K562 (cell line): ENCODE results near the gene ZNF121. TPM values are rescaled to one million over a fixed set of nuclear protein-coding genes. Genes with fewer than 3 reads are reported as not detected.

ENCODE experiments used
- ETV1 ChIP-seq: fragments of 450-650 bp; conservative IDR thresholded peaks from 2 replicates; pipeline ENCODE4 v1.6.1; 2016; ENCODE audit warnings: missing genetic modification characterization, control low read depth, low read depth, missing compliant biosample characterization
- GTF2E2 ChIP-seq: fragments of 200-800 bp; sonication (Bioruptor generic); IDR thresholded peaks from 2 replicates; pipeline ENCODE4 v1.6.1; 2016; ENCODE audit warnings: missing genetic modification characterization, missing compliant biosample characterization
- SMAD4 ChIP-seq: fragments of 250-450 bp; sonication (Bioruptor Pico); conservative IDR thresholded peaks from 2 replicates; pipeline ENCODE4 v1.8.0; 2021; ENCODE audit warnings: inconsistent platforms, mild to moderate bottlenecking, moderate library complexity
- SPI1 ChIP-seq: IDR thresholded peaks from 2 replicates; pipeline ENCODE4 v1.6.1; 2011; ENCODE audit warnings: low read depth, low read length, control low read depth, borderline replicate concordance
- WHSC1 ChIP-seq: IDR thresholded peaks from one replicate; pipeline ENCODE4 v1.6.1; 2012; ENCODE audit warnings: low read length, control low read depth, inconsistent platforms
- YY1 ChIP-seq, 3 experiments: IDR thresholded peaks; 2 replicates each; pipeline ENCODE4 v1.6.1; 2011; ENCODE audit warnings: low read length in 2 of 3, mild to moderate bottlenecking in 2 of 3, moderate library complexity in 2 of 3, borderline replicate concordance in 1 of 3, control low read depth in 1 of 3, low read depth in 1 of 3; ENCODE audit not compliant: insufficient read depth in 3 of 3, insufficient replicate concordance in 2 of 3, control insufficient read depth in 1 of 3, insufficient read length in 1 of 3; ENCODE audit errors: extremely low read depth in 1 of 3
- ZNF140 ChIP-seq: fragments of 250-450 bp; sonication (Bioruptor Pico); IDR thresholded peaks from 2 replicates; pipeline ENCODE4 v1.8.0; 2021; ENCODE audit warnings: moderate library complexity, mild to moderate bottlenecking, inconsistent platforms
- ZNF445 ChIP-seq: fragments of 250-450 bp; sonication (Bioruptor Pico); IDR thresholded peaks from 2 replicates; pipeline ENCODE4 v1.4.0; 2020; ENCODE audit warnings: low read depth, mild to moderate bottlenecking, moderate library complexity
- polyA plus RNA-seq, 8 experiments: library from polyadenylated mRNA; depleted of rRNA in 4 of 8; stranded (reverse) in 5 of 8; unstranded in 3 of 8; fragments of >200 nt; fragmentation: Nextera tagmentation in 2 of 8; fragmentation: Illumina TruSeq in 1 of 8; extraction: Ambion mirVana in 2 of 8; extraction: Trizol in 1 of 8; gene quantifications; 2 replicates each; pipeline versions ENCODE4 v1.2.1 to v1.2.3, GENCODE V29; 2011 to 2014; ENCODE audit warnings: inconsistent platforms in 1 of 8, missing spikeins in 1 of 8
- total RNA-seq, 7 experiments: library from RNA; depleted of rRNA in 6 of 7; stranded (reverse); fragments of >200 nt in 6 of 7; fragmentation: Illumina TruSeq in 2 of 7; extraction: Trizol in 2 of 7; gene quantifications; 2 replicates each; pipeline versions ENCODE4 v1.2.1 to v1.2.3, GENCODE V29; 2011 to 2021; ENCODE audit warnings: low replicate concordance in 1 of 7
- TF ChIP-seq, protein P1 (sequence below): fragments of 450-650 bp; formaldehyde crosslinking; IDR thresholded peaks from 2 replicates; pipeline ENCODE4 v1.4.0; 2022; ENCODE audit warnings: missing genetic modification characterization
- TF ChIP-seq, protein P2 (sequence below), 2 experiments: fragments of 450-650 bp; IDR thresholded peaks; 2 replicates each; pipeline ENCODE4 v1.6.1; 2016; ENCODE audit warnings: mild to moderate bottlenecking in 2 of 2, borderline replicate concordance in 1 of 2, low read depth in 1 of 2, moderate library complexity in 1 of 2
- TF ChIP-seq, protein P3 (sequence below): fragments of 200-800 bp; sonication (Bioruptor generic); IDR thresholded peaks from 2 replicates; pipeline ENCODE4 v1.6.1; 2017; ENCODE audit warnings: missing genetic modification characterization, missing compliant biosample characterization
- TF ChIP-seq, protein P4 (sequence below): fragments of 450-650 bp; IDR thresholded peaks from 2 replicates; pipeline ENCODE4 v1.6.1; 2014; ENCODE audit warnings: low read depth, mild to moderate bottlenecking, moderate library complexity, borderline replicate concordance

ZNF121 gene
- total and polyA plus RNA-seq, 9 of the 15 experiments (the other 6 are each of a cell fraction or from before 2014, with no cell fraction given), result 14.6 to 115 (median 33.4) TPM

DNA sequence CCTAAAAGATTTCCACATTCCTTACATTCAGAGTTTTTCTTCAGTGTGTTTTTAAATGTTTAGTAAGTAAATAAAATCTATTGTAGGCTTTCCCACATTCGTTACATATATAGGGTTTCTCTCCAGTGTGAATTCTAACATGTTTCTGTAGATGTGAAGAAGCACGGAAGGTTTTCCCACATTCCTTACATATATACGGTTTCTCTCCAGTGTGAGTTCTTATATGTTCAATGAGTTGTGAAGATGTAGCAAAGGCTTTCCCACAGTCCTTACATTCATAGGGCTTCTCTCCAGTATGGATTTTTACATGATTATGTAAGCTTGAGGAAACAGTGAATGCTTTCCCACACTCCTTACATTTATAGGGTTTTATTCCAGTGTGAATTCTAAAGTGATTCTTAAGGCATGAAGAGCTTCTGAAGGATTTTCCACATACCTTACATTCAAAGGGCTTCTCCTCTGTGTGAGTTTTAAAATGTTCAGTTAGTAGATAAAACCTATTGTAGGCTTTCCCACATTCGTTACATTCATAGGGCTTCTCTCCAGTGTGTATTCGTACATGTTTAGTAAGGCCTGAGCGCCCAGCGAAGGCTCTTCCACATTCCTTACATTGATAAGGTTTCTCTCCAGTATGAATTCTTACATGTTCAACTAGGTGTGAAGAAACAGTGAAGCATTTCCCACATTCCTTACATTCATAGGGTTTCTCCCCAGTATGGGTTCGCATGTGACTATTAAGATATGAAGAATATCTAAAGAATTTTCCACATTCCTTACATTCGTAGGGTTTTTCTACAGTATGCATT, 18.2 kb downstream of the ZNF121 start (continued):
- no peak for TF ChIP-seq SMAD4 (CRISPR knock-in tag)
- TF ChIP-seq, protein P1, sequence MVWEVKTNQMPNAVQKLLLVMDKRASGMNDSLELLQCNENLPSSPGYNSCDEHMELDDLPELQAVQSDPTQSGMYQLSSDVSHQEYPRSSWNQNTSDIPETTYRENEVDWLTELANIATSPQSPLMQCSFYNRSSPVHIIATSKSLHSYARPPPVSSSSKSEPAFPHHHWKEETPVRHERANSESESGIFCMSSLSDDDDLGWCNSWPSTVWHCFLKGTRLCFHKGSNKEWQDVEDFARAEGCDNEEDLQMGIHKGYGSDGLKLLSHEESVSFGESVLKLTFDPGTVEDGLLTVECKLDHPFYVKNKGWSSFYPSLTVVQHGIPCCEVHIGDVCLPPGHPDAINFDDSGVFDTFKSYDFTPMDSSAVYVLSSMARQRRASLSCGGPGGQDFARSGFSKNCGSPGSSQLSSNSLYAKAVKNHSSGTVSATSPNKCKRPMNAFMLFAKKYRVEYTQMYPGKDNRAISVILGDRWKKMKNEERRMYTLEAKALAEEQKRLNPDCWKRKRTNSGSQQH (CRISPR knock-in tag), result no peak
- TF ChIP-seq WHSC1, result no peak
- no peak for TF ChIP-seq YY1 (IDR thresholded peaks at IDR 0.05; ENCODE audit: borderline replicate concordance in 1 of 3, control insufficient read depth in 1 of 3, extremely low read depth in 1 of 3, insufficient read depth in 3 of 3, insufficient read length in 1 of 3, insufficient replicate concordance in 2 of 3, low read depth in 1 of 3, low read length in 2 of 3)
- no peak for TF ChIP-seq GTF2E2 (tag)
- TF ChIP-seq ETV1 (tag), result no peak
- TF ChIP-seq ZNF140 (CRISPR knock-in tag), result no peak
- TF ChIP-seq, protein P2, sequence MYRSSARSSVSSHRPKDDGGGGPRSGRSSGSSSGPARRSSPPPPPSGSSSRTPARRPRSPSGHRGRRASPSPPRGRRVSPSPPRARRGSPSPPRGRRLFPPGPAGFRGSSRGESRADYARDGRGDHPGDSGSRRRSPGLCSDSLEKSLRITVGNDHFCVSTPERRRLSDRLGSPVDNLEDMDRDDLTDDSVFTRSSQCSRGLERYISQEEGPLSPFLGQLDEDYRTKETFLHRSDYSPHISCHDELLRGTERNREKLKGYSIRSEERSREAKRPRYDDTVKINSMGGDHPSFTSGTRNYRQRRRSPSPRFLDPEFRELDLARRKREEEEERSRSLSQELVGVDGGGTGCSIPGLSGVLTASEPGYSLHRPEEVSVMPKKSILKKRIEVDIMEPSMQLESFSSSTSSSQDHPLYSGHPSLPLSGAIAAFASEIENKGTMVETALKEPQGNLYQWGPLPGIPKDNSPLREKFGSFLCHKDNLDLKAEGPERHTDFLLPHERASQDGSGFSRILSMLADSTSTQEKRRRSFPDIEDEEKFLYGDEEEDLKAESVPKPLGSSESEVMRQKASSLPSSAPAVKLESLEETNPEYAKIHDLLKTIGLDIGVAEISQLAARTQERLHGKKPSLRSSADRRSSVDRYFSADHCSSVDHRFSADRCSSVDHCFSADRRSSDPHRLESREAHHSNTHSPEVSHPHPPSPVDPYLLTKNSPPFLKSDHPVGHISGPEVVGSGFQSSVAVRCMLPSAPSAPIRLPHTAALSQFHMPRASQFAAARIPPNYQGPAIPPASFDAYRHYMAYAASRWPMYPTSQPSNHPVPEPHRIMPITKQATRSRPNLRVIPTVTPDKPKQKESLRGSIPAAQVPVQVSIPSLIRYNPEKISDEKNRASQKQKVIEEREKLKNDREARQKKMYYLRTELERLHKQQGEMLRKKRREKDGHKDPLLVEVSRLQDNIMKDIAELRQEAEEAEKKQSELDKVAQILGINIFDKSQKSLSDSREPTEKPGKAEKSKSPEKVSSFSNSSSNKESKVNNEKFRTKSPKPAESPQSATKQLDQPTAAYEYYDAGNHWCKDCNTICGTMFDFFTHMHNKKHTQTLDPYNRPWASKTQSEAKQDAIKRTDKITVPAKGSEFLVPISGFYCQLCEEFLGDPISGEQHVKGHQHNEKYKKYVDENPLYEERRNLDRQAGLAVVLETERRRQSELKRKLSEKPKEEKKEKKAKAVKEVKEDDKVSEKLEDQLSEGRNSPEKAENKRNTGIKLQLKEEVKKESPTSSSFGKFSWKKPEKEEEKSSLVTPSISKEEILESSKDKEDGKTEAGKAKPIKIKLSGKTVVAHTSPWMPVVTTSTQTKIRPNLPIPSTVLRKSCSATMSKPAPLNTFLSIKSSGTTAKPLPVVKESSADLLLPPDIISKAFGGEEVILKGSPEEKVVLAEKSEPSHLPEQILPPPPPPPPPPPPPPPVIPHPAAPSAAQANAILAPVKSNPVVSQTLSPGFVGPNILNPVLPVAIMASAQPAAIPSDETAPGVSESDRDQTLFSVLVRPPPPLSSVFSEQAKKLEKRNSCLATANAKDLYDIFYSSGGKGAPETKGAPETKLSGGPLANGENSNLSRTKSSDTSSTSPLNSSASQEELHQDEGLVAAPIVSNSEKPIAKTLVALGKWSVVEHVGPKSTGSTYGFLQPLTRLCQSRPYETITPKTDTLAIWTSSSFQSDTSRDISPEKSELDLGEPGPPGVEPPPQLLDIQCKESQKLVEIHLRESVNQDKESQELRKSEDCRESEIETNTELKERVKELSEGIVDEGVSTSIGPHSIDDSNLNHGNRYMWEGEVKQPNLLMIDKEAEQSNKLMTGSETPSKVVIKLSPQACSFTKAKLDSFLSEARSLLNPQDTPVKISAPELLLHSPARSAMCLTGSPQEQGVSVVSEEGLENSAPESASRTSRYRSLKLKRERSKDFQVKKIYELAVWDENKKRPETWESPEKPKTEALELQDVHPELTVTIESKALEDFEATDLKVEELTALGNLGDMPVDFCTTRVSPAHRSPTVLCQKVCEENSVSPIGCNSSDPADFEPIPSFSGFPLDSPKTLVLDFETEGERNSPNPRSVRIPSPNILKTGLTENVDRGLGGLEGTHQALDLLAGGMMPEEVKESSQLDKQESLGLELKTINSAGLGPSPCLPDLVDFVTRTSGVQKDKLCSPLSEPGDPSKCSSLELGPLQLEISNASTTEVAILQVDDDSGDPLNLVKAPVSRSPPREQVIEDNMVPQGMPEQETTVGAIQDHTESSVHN (IDR thresholded peaks at IDR 0.05; ENCODE audit: borderline replicate concordance in 1 of 2, low read depth in 1 of 2), result 0 out of 4 replicates have a peak, but pooled peaks of 1 of the 2 experiments have one; percentile 37
- no peak; the same call in 1 of the 2 replicates for TF ChIP-seq ZNF445
- TF ChIP-seq, protein P3, sequence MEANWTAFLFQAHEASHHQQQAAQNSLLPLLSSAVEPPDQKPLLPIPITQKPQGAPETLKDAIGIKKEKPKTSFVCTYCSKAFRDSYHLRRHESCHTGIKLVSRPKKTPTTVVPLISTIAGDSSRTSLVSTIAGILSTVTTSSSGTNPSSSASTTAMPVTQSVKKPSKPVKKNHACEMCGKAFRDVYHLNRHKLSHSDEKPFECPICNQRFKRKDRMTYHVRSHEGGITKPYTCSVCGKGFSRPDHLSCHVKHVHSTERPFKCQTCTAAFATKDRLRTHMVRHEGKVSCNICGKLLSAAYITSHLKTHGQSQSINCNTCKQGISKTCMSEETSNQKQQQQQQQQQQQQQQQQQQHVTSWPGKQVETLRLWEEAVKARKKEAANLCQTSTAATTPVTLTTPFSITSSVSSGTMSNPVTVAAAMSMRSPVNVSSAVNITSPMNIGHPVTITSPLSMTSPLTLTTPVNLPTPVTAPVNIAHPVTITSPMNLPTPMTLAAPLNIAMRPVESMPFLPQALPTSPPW, result no peak
- TF ChIP-seq SPI1, result no peak
- TF ChIP-seq, protein P4, sequence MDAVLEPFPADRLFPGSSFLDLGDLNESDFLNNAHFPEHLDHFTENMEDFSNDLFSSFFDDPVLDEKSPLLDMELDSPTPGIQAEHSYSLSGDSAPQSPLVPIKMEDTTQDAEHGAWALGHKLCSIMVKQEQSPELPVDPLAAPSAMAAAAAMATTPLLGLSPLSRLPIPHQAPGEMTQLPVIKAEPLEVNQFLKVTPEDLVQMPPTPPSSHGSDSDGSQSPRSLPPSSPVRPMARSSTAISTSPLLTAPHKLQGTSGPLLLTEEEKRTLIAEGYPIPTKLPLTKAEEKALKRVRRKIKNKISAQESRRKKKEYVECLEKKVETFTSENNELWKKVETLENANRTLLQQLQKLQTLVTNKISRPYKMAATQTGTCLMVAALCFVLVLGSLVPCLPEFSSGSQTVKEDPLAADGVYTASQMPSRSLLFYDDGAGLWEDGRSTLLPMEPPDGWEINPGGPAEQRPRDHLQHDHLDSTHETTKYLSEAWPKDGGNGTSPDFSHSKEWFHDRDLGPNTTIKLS, result no peak
